ENCODE measurements around the gene PNPO.

Gene PNPO

GRCh38 chr17:47992216-47992615 is 50.8 kb downstream of the PNPO start:
- no peak for DNase-seq (ENCODE audit: low spot score)
- Histone ChIP-seq H3K27ac (no peak overlapping the region), H3K4me3 (no peak overlapping the region)
- TF ChIP-seq CTCF (IDR thresholded peaks at IDR 0.05) = no peak

GRCh38 chr17:47993031-47993564 is 51.7 kb downstream of the PNPO start:
- no peak for DNase-seq (ENCODE audit: low spot score)
- H3K27ac ChIP-seq = no peak overlapping the region

GRCh38 chr17:47993964-47994363 is 52.6 kb downstream of the PNPO start:
- Histone ChIP-seq H3K27ac (no peak overlapping the region), H3K4me3 (no peak overlapping the region)
- DNase-seq (ENCODE audit: low spot score) = no peak
- TF ChIP-seq CTCF (IDR thresholded peaks at IDR 0.05) = no peak

More at GRCh38 chr17:47993031-47993564, 51.7 kb downstream of the PNPO start:
- no peak overlapping the region for H3K4me3 ChIP-seq
- no peak for TF ChIP-seq CTCF (IDR thresholded peaks at IDR 0.05)

- Histone ChIP-seq H3K27ac (no peak overlapping the region), H3K4me3 (no peak overlapping the region)
- TF ChIP-seq CTCF (IDR thresholded peaks at IDR 0.05) = no peak
- no peak for DNase-seq (ENCODE audit: low spot score)
Observed at GRCh38 chr17:47994724-47995123, 53.4 kb downstream of the PNPO start.

- no peak for TF ChIP-seq CTCF (IDR thresholded peaks at IDR 0.05)
- H3K27ac ChIP-seq = no peak overlapping the region
- DNase-seq (ENCODE audit: low spot score) = no peak
- H3K4me3 ChIP-seq = no peak overlapping the region
Observed at GRCh38 chr17:47995241-47995935, 54.0 kb downstream of the PNPO start.

GRCh38 chr17:47996201-47996600 is 54.8 kb downstream of the PNPO start:
- Histone ChIP-seq H3K4me3 (no peak overlapping the region), H3K27ac (no peak overlapping the region)
- no peak for DNase-seq (ENCODE audit: low spot score)
- no peak for TF ChIP-seq CTCF (IDR thresholded peaks at IDR 0.05)

- peak overlapping the region in 1 of 2 donors; percentile 48 for H3K27ac ChIP-seq
- no peak for TF ChIP-seq CTCF (IDR thresholded peaks at IDR 0.05)
Observed at GRCh38 chr17:47997586-47997985, 56.2 kb downstream of the PNPO start.

More at GRCh38 chr17:47997586-47997985, 56.2 kb downstream of the PNPO start:
- no peak for DNase-seq (ENCODE audit: low spot score)
- H3K4me3 ChIP-seq = no peak overlapping the region
